Endometrial microvascular endothelial cells (primary cell): ENCODE results near the gene RPL39. TPM values are rescaled to one million over a fixed set of nuclear protein-coding genes. Genes with fewer than 3 reads are reported as not detected.

Experiments used
- total RNA-seq: library from RNA; depleted of rRNA; stranded (reverse); fragments of >200 nt; gene quantifications from one replicate; pipeline ENCODE4 v1.2.3, GENCODE V29; 2015; ENCODE audit errors: inconsistent ontology term

RPL39 gene
- total RNA-seq, 1 donor from 2014 or later = 7,033 TPM

Other genes starting within 250 kb of the RPL39 start
- 25.3 TPM for gene STEEP1, start 226.2 kb downstream of the RPL39 start, total RNA-seq
- 65.4 TPM for gene UBE2A, start 217.1 kb downstream of the RPL39 start, total RNA-seq
- 6.0 TPM for gene NKRF, start 185.2 kb downstream of the RPL39 start, total RNA-seq
- gene SEPTIN6, start 98.5 kb downstream of the RPL39 start, total RNA-seq = 15.0 TPM
- gene SOWAHD, start 33.0 kb downstream of the RPL39 start, total RNA-seq = not detected
- gene UPF3B, start 61.3 kb upstream of the RPL39 start, total RNA-seq = 2.2 TPM
- gene RNF113A, start 80.1 kb upstream of the RPL39 start, total RNA-seq = 13.6 TPM
- 54.9 TPM for gene NDUFA1, start 80.2 kb upstream of the RPL39 start, total RNA-seq
- not detected for gene AKAP14, start 104.3 kb upstream of the RPL39 start, total RNA-seq
- gene NKAP, start 152.1 kb upstream of the RPL39 start, total RNA-seq = 2.4 TPM